ENCODE results near the gene CEP112.
"Not testable (repeated sequence)": the region's sequence is repeated elsewhere in the genome, so short reads cannot be mapped to it uniquely, and the experiment has no call there.

Gene CEP112

GRCh38 chr17:66149562-66149961, 42.4 kb downstream of the CEP112 start:
- no peak for DNase-seq

GRCh38 chr17:66146394-66146793, 45.5 kb downstream of the CEP112 start:
- no peak for DNase-seq

- DNase-seq = no peak
Observed at GRCh38 chr17:66143657-66144282, 48.2 kb downstream of the CEP112 start.

- DNase-seq = no peak
Observed at GRCh38 chr17:66142428-66142827, 49.5 kb downstream of the CEP112 start.

- DNase-seq = no peak
Observed at GRCh38 chr17:66138120-66138519, 53.8 kb downstream of the CEP112 start.

- no peak for DNase-seq
Observed at GRCh38 chr17:66135896-66136295, 56.0 kb downstream of the CEP112 start.

GRCh38 chr17:66135219-66135618, 56.7 kb downstream of the CEP112 start:
- DNase-seq = no peak

GRCh38 chr17:66129759-66130158, 62.2 kb downstream of the CEP112 start:
- no peak for DNase-seq

- DNase-seq = no peak
Observed at GRCh38 chr17:66126231-66126630, 65.7 kb downstream of the CEP112 start.

- no peak for DNase-seq
Observed at GRCh38 chr17:66123163-66123562, 68.8 kb downstream of the CEP112 start.

- no peak for DNase-seq
Observed at GRCh38 chr17:66115246-66115645, 76.7 kb downstream of the CEP112 start.

GRCh38 chr17:66114609-66115008, 77.3 kb downstream of the CEP112 start:
- DNase-seq = no peak

- no peak for DNase-seq
Observed at GRCh38 chr17:66107731-66108130, 84.2 kb downstream of the CEP112 start.

GRCh38 chr17:66098040-66098439, 93.9 kb downstream of the CEP112 start:
- no peak for DNase-seq

- no peak for DNase-seq
Observed at GRCh38 chr17:66094727-66095126, 97.2 kb downstream of the CEP112 start.

GRCh38 chr17:66091445-66092080, 100.4 kb downstream of the CEP112 start:
- no peak for DNase-seq

- DNase-seq = no peak
Observed at GRCh38 chr17:66089764-66090163, 102.2 kb downstream of the CEP112 start.

- no peak for DNase-seq
Observed at GRCh38 chr17:66088173-66088572, 103.8 kb downstream of the CEP112 start.

- DNase-seq = no peak
Observed at GRCh38 chr17:66087073-66087472, 104.9 kb downstream of the CEP112 start.

- no peak for DNase-seq
Observed at GRCh38 chr17:66085221-66085620, 106.7 kb downstream of the CEP112 start.

GRCh38 chr17:66080670-66081069, 111.3 kb downstream of the CEP112 start:
- DNase-seq = not testable (repeated sequence)

GRCh38 chr17:66076546-66077190, 115.3 kb downstream of the CEP112 start:
- DNase-seq = no peak

- no peak for DNase-seq
Observed at GRCh38 chr17:66073384-66073783, 118.5 kb downstream of the CEP112 start.

- no peak for DNase-seq
Observed at GRCh38 chr17:66063686-66064085, 128.2 kb downstream of the CEP112 start.

Measured in CD4-positive, alpha-beta T cell treated with Interleukin-4 for 4 hours (primary cell).